HG02981 (cell line): Measurements from ENCODE around the gene ITPR1.
A peak's percentile ranks its signal among the peaks of the same experiment; 100 is the strongest.

Source experiments
- ATAC-seq: cut with Tn5 transposase; IDR thresholded peaks from one replicate; pipeline ENCODE4 v1.9.1; 2021; ENCODE audit warnings: mild to moderate bottlenecking, moderate library complexity; ENCODE audit not compliant: unreplicated experiment

The ITPR1 gene

GRCh38 chr3:4819746-4820145, 326.6 kb downstream of the ITPR1 start:
- ATAC-seq, result no peak

- ATAC-seq, result no peak
Measured at GRCh38 chr3:4820296-4821121, 327.4 kb downstream of the ITPR1 start.

- no peak for ATAC-seq
Measured at GRCh38 chr3:4821338-4821737, 328.2 kb downstream of the ITPR1 start.

GRCh38 chr3:4821975-4822374, 328.8 kb downstream of the ITPR1 start:
- peak; percentile 49 for ATAC-seq

- ATAC-seq, result no peak
Measured at GRCh38 chr3:4822568-4822967, 329.4 kb downstream of the ITPR1 start.

- no peak for ATAC-seq
Measured at GRCh38 chr3:4823385-4823784, 330.2 kb downstream of the ITPR1 start.

- ATAC-seq, result no peak
Measured at GRCh38 chr3:4823986-4824925, 331.1 kb downstream of the ITPR1 start.

GRCh38 chr3:4824926-4825325, 331.8 kb downstream of the ITPR1 start:
- no peak for ATAC-seq

GRCh38 chr3:4825436-4826236, 332.5 kb downstream of the ITPR1 start:
- ATAC-seq, result no peak

- peak; percentile 22 for ATAC-seq
Measured at GRCh38 chr3:4826237-4827100, 333.3 kb downstream of the ITPR1 start.

- ATAC-seq, result no peak
Measured at GRCh38 chr3:4827767-4828166, 334.6 kb downstream of the ITPR1 start.

- no peak for ATAC-seq
Measured at GRCh38 chr3:4828279-4829030, 335.3 kb downstream of the ITPR1 start.

- no peak for ATAC-seq
Measured at GRCh38 chr3:4829031-4829394, 335.9 kb downstream of the ITPR1 start.

GRCh38 chr3:4830586-4830914, 337.4 kb downstream of the ITPR1 start:
- no peak for ATAC-seq

GRCh38 chr3:4831580-4831950, 338.4 kb downstream of the ITPR1 start:
- peak; percentile 15 for ATAC-seq

GRCh38 chr3:4833471-4833870, 340.3 kb downstream of the ITPR1 start:
- no peak for ATAC-seq

- peak; percentile 62 for ATAC-seq
Measured at GRCh38 chr3:4834403-4834866, 341.3 kb downstream of the ITPR1 start.

GRCh38 chr3:4835616-4836043, 342.5 kb downstream of the ITPR1 start:
- ATAC-seq, result no peak

GRCh38 chr3:4836516-4836915, 343.4 kb downstream of the ITPR1 start:
- ATAC-seq, result no peak
